ENCODE results near the gene KCTD8. TPM values are rescaled to one million over a fixed set of nuclear protein-coding genes. Genes with fewer than 3 reads are reported as not detected.

Gene KCTD8
- not detected for total RNA-seq
- not detected for polyA plus RNA-seq
- total RNA-seq: 0 to 0.17 (median 0) reads per million in 6 experiments

GRCh38 chr4:44448521-44449461 is at the start of gene KCTD8:
KCTD8 (minus strand) TSS chr4:44448809.
- Mint-ChIP-seq H3K27ac (peak within 1 kb of the TSS in 2 of 10 donors; percentile 54 to 55), H3K27me3 (peaks cover 29 to 69% (median 42%) of the 10 kb centered on the region in 5 donors), H3K4me1 (peaks cover 2 to 18% (median 11%) of the 10 kb centered on the region in 4 donors), H3K4me3 (peak within 1 kb of the TSS; percentile 61 to 87 (median 79)), H3K9me3 (peaks cover 0 to 1% (median 0%) of the 10 kb centered on the region in 9 donors), H3K36me3 (peaks cover 0 to 2% (median 0%) of the 10 kb centered on the region in 3 donors)
- POLR2A ChIA-PET: no interaction called here
- DNase-seq (peak in 9 of 10 donors; percentile 6 to 63 (median 28)), ATAC-seq (peak; percentile 70 to 81)

DNA sequence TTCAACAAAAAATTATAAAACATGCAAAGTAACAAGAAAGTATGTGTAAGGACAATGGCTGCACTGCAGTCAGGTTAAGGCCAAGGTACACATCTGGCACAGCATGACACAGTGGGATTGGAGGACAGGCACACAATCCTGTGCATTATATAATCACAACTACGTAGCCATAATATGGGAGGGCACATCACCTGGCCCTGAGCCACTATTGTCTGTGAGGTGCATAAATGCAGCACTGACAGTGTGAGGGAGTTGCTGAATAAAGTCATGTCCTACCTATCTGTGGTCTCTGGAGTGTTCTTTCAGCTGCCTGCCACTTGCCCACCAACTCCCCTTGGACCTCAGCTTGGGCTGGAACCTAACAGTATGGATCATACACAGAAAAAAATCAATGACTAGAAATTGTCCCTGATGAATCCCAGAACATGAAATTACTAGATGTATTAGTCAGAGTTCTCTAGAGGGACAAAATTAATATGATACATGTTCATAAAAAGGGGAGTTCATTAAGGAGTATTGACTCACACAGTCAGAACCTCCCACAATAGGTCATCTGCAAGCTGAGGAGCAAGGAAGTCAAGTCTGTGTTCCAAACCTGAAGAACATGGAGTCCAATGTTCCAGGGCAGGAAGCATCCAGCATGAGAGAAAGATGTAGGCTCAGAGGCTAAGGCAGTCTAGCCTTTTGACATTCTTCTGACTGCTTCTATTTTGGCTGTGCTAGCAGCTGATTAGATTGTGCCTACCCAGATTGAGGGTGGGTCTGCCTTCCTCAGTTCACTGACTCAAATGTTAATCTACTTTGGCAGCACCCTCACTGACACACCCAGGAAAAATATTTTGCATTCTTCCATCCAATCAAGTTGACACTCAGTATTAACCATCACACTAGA is 46.4 kb upstream of the KCTD8 start:
- Mint-ChIP-seq H3K4me1 (no peaks in the 10 kb centered on the region), H3K27me3 (peaks cover 0 to 2% (median 0%) of the 10 kb centered on the region in 5 donors), H3K27ac (no peak overlapping the region), H3K36me3 (no peaks in the 10 kb centered on the region), H3K9me3 (peaks cover 0 to 2% (median 0%) of the 10 kb centered on the region in 9 donors), H3K4me3 (no peak overlapping the region)
- DNase-seq (no peak), ATAC-seq (no peak)
- POLR2A ChIA-PET: no interaction called here

GRCh38 chr4:44493924-44494323 is 45.3 kb upstream of the KCTD8 start:
- no peaks in the 10 kb centered on the region for H3K36me3 Mint-ChIP-seq
- H3K9me3 Mint-ChIP-seq: peaks cover 0 to 2% (median 0%) of the 10 kb centered on the region in 9 donors
- peaks cover 0 to 2% (median 0%) of the 10 kb centered on the region in 5 donors for H3K27me3 Mint-ChIP-seq
- H3K4me1 Mint-ChIP-seq: no peaks in the 10 kb centered on the region
- H3K4me3 Mint-ChIP-seq: no peak overlapping the region
- no peak overlapping the region for H3K27ac Mint-ChIP-seq
- POLR2A ChIA-PET: no interaction called here
- DNase-seq: no peak
- no peak for ATAC-seq

GRCh38 chr4:44487341-44487740 is 38.7 kb upstream of the KCTD8 start:
- ATAC-seq (no peak), DNase-seq (no peak)
- Mint-ChIP-seq H3K9me3 (peaks cover 4 to 25% (median 8%) of the 10 kb centered on the region in 9 donors), H3K4me1 (no peaks in the 10 kb centered on the region), H3K36me3 (no peaks in the 10 kb centered on the region), H3K4me3 (no peak overlapping the region), H3K27ac (no peak overlapping the region), H3K27me3 (peaks cover 0 to 4% (median 1%) of the 10 kb centered on the region in 5 donors)
- POLR2A ChIA-PET: no interaction called here

- Mint-ChIP-seq H3K9me3 (peaks cover 3 to 30% (median 8%) of the 10 kb centered on the region in 9 donors), H3K4me1 (no peaks in the 10 kb centered on the region), H3K36me3 (no peaks in the 10 kb centered on the region), H3K4me3 (no peak overlapping the region), H3K27ac (no peak overlapping the region), H3K27me3 (peaks cover 0 to 4% (median 0%) of the 10 kb centered on the region in 5 donors)
- ATAC-seq (no peak), DNase-seq (no peak)
- POLR2A ChIA-PET: no interaction called here
Measured at GRCh38 chr4:44479731-44480130, 31.1 kb upstream of the KCTD8 start.

- DNase-seq (no peak), ATAC-seq (no peak)
- Mint-ChIP-seq H3K27ac (no peak overlapping the region), H3K36me3 (no peaks in the 10 kb centered on the region), H3K9me3 (peaks cover 0 to 9% (median 0%) of the 10 kb centered on the region in 9 donors), H3K27me3 (peaks cover 0 to 11% (median 3%) of the 10 kb centered on the region in 5 donors), H3K4me1 (no peaks in the 10 kb centered on the region), H3K4me3 (no peak overlapping the region)
- POLR2A ChIA-PET: no interaction called here
Measured at GRCh38 chr4:44462259-44462658, 13.7 kb upstream of the KCTD8 start.

DNA sequence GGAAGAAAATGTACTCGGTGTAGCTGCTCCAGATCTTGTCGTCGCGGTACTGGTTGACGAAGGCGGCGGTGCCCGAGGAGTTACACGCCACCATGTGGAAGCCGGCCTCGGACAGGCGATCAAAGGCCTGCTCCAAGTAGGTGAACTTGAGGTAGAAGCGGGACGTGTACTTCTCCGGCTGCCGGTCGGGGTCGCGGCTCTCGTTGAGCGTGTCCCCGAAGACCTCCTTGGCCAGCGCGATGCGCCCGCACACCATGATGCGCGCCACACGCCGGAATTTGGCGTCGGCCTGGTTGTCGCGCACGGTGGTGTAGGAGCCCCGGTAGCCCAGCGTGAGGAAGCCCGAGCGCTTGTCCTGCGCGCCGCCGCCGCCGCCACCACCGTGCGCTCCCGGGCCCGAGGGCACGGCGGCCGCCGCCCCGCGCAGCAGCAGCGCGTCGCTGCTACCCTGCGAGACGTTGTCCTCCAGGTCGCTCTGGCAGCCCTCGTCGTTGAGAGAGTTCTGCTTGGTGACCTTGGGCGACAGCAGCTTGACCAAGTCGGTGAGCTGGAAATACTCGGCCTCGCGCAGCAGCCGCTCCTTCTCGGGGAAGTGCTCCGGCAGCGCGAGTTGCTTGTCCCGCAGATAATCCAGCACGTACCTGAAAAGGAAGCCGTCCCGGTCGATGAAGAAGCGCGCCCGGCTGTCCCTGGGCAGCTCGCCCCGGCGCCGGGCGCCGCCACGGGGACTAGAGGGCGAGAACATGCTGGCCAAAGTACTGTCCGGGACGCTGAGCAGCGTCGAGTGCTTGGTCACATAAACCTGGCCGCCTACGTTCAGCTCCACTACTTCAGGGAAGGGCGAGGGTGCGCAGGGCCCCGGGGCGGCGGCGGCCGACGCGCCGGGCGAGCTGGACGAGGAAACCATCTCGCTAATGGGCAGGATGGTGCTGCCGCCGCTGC is 775 bp downstream of the KCTD8 start:
- no peak overlapping the region for H3K27ac Mint-ChIP-seq
- H3K4me3 Mint-ChIP-seq: peak overlapping the region in 7 of 10 donors; percentile 14 to 79 (median 34)
- POLR2A ChIA-PET: no interaction called here
- H3K36me3 Mint-ChIP-seq: peaks cover 0 to 2% (median 0%) of the 10 kb centered on the region in 3 donors
- peaks cover 29 to 65% (median 42%) of the 10 kb centered on the region in 5 donors for H3K27me3 Mint-ChIP-seq
- peak in 3 of 10 donors; percentile 2 to 62 (median 6) for DNase-seq
- H3K9me3 Mint-ChIP-seq: peaks cover 0 to 1% (median 0%) of the 10 kb centered on the region in 9 donors
- ATAC-seq: peak in 1 of 2 donors; percentile 8
- peaks cover 2 to 18% (median 11%) of the 10 kb centered on the region in 4 donors for H3K4me1 Mint-ChIP-seq

- peak in 1 of 10 donors; percentile 23 for DNase-seq
- H3K4me3 Mint-ChIP-seq: peak overlapping the region; percentile 36 to 79 (median 57)
- POLR2A ChIA-PET: no interaction called here
- peaks cover 26 to 62% (median 39%) of the 10 kb centered on the region in 5 donors for H3K27me3 Mint-ChIP-seq
- peaks cover 2 to 18% (median 11%) of the 10 kb centered on the region in 4 donors for H3K4me1 Mint-ChIP-seq
- ATAC-seq: no peak
- no peak overlapping the region for H3K27ac Mint-ChIP-seq
- H3K9me3 Mint-ChIP-seq: no peaks in the 10 kb centered on the region
- H3K36me3 Mint-ChIP-seq: peaks cover 0 to 2% (median 0%) of the 10 kb centered on the region in 3 donors
Measured at GRCh38 chr4:44446801-44447562, 1.6 kb downstream of the KCTD8 start.

DNA sequence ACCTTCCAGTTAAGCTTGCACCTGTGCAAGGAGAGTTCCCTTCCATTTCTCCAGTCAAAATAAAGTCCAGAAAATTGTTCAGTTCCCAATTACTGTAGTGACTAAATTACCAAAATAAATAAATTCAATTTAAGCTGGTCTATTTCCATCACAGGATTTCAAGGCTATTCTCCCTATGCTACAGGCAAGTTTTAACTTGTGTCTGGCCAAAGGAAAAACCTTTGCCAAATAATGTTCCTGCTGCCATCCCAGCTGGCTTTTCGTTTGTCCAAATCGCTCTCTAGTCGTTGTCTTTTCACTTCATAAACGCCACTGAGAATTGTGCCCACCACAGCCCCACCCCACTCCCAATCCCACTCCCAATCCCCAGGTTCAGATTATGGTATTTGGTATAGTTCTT is 2.4 kb downstream of the KCTD8 start:
- no peak overlapping the region for H3K27ac Mint-ChIP-seq
- peak overlapping the region in 7 of 10 donors; percentile 12 to 63 (median 41) for H3K4me3 Mint-ChIP-seq
- ATAC-seq (no peak), DNase-seq (no peak)
- no peaks in the 10 kb centered on the region for H3K9me3 Mint-ChIP-seq
- H3K36me3 Mint-ChIP-seq: peaks cover 0 to 2% (median 0%) of the 10 kb centered on the region in 3 donors
- peaks cover 23 to 54% (median 35%) of the 10 kb centered on the region in 5 donors for H3K27me3 Mint-ChIP-seq
- peaks cover 2 to 18% (median 11%) of the 10 kb centered on the region in 4 donors for H3K4me1 Mint-ChIP-seq
- POLR2A ChIA-PET: no interaction called here

GRCh38 chr4:44438687-44439086 is 9.9 kb downstream of the KCTD8 start:
- Mint-ChIP-seq H3K27me3 (peaks cover 3 to 8% (median 3%) of the 10 kb centered on the region in 5 donors), H3K36me3 (no peaks in the 10 kb centered on the region), H3K27ac (no peak overlapping the region), H3K4me1 (no peaks in the 10 kb centered on the region), H3K4me3 (no peak overlapping the region), H3K9me3 (peaks cover 0 to 3% (median 0%) of the 10 kb centered on the region in 9 donors)
- ATAC-seq (no peak), DNase-seq (no peak)
- POLR2A ChIA-PET: no interaction called here

DNA sequence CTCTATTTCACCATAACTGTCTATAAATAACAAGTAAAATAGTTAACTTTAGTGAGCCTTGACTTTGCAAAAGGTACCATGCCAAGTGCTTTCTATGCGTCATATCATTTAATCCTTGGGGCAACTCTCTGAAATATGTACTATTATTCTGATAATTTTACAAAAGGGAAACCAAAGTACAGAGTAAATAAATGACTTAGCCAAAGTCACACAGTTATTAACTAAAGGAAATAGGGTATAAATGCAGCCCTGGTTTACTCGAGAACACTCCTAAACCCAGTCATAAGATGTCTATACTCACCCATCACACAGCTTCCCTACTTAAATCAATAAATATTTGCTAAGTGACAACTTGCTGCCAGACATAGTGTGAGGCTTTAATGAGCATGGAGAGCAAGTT is 14.4 kb downstream of the KCTD8 start:
- H3K27me3 Mint-ChIP-seq: peaks cover 0 to 3% (median 0%) of the 10 kb centered on the region in 5 donors
- no peaks in the 10 kb centered on the region for H3K4me1 Mint-ChIP-seq
- POLR2A ChIA-PET: no interaction called here
- ATAC-seq (no peak), DNase-seq (no peak)
- H3K27ac Mint-ChIP-seq: no peak overlapping the region
- peaks cover 0 to 5% (median 0%) of the 10 kb centered on the region in 9 donors for H3K9me3 Mint-ChIP-seq
- no peak overlapping the region for H3K4me3 Mint-ChIP-seq
- H3K36me3 Mint-ChIP-seq: no peaks in the 10 kb centered on the region
